ENCODE measurements around the gene NELFB. TPM values are rescaled to one million over a fixed set of nuclear protein-coding genes. Genes with fewer than 3 reads are reported as not detected.

NELFB gene
- total RNA-seq (2021) (72.6 and 78.1 TPM in 2 replicates), Bru-seq, nascent RNA (percentile 61 among the genes with signal in this experiment), BruChase-seq, experiment 1, labeled RNA remaining after a 2-hour chase (percentile 71 among the genes with signal in this experiment), BruChase-seq, experiment 2, labeled RNA remaining after a 6-hour chase (percentile 85 among the genes with signal in this experiment)
- long read RNA-seq, transcript NELFB-201 (13 exons, 2,698 nt): major isoform, 32 of 47 reads
- long read RNA-seq, partial matches to known transcripts: 7 of 47 reads
- long read RNA-seq, other reads (novel, unspliced or antisense): 8 of 47 reads

DNA sequence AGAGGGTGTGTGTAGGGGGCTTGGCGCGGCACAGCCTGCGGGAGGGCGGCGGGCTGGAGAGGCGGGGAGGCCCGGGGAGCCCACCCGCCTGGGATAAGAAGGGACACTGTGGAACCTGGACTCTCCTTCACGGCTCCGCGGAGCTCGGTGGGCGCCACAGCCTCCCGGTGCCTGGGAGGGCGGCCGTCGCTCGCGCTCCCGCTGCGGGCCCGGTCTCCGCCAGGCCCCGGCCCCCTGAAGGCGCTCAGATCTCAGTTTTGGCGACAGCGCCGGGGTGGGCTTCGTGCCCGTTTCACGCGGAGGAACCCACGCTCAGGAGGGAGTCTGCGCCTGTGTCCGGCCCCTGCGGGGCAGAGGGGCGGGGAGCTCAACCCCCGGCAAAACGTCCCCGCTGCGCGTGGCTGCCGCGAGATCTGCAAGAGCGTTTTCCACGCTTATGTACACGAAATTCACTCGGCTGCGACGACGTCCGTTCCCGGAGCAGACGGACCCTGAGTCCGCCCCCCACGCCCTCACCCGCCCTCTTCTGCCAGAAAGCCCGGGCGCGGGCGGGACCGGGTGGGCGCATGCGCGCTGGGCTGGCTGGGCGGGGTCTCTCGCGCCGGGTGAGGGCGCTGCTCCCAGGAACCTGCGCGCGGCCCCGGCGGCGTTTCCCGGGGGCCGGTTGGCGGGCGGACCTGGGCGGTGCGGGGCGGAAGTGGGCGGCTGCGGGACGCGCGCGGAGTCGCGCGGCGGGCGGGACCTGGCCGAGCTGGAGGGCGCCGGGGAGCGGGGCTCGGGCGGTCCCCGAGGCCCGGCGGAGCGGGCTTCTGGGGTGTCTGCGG, at the start of gene NELFB:
Gene NELFB (plus strand): TSS at position 704 of the 824 bp plus-strand sequence.
- no peaks in the 10 kb centered on the region for H3K9me3 ChIP-seq (ENCODE audit: low read depth, low read length, poor library complexity, severe bottlenecking)
- BruUV-seq (replicated peaks): no TSS peak
- H3K36me3 ChIP-seq (ENCODE audit: insufficient read depth, low read length, poor library complexity, severe bottlenecking): peaks cover 16% of the 10 kb centered on the region
- H3K4me3 ChIP-seq (ENCODE audit: low read depth, low read length, poor library complexity, severe bottlenecking): peak within 1 kb of the TSS; percentile 88
- intact Hi-C loops (cut with micrococcal nuclease; ENCODE audit: unreplicated experiment): no loop called here
- DNase-seq (ENCODE audit: low spot score): peak; percentile 93
- H3K27me3 ChIP-seq (replicated peaks; ENCODE audit: insufficient read depth, low read depth, low read length, poor library complexity): no peaks in the 10 kb centered on the region
- peak within 1 kb of the TSS; percentile 88 for H3K27ac ChIP-seq (ENCODE audit: low read depth, low read length, poor library complexity, severe bottlenecking)
- H3K4me1 ChIP-seq (ENCODE audit: insufficient read depth, low read length, poor library complexity, severe bottlenecking): peaks cover 15% of the 10 kb centered on the region
- TF ChIP-seq, protein P1, sequence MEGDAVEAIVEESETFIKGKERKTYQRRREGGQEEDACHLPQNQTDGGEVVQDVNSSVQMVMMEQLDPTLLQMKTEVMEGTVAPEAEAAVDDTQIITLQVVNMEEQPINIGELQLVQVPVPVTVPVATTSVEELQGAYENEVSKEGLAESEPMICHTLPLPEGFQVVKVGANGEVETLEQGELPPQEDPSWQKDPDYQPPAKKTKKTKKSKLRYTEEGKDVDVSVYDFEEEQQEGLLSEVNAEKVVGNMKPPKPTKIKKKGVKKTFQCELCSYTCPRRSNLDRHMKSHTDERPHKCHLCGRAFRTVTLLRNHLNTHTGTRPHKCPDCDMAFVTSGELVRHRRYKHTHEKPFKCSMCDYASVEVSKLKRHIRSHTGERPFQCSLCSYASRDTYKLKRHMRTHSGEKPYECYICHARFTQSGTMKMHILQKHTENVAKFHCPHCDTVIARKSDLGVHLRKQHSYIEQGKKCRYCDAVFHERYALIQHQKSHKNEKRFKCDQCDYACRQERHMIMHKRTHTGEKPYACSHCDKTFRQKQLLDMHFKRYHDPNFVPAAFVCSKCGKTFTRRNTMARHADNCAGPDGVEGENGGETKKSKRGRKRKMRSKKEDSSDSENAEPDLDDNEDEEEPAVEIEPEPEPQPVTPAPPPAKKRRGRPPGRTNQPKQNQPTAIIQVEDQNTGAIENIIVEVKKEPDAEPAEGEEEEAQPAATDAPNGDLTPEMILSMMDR (conservative IDR thresholded peaks at IDR 0.05; ENCODE audit: low read depth, low read length): no peak
- no peak for TF ChIP-seq EZH2 (IDR thresholded peaks at IDR 0.05; ENCODE audit: borderline replicate concordance, low read depth, low read length, poor library complexity, severe bottlenecking)
- POLR2A ChIA-PET (ENCODE audit: low non-redundant PET): interaction anchor here (1.1 kb wide), 1 partner anchor 14 kb away, joined by 3 read pairs; the partner anchor contains the start of gene TUBB4B
- CTCF ChIA-PET: interaction anchor here (0.6 to 2.3 kb wide), 2 partner anchors 18 to 168 kb away, joined by 3 to 11 read pairs; partner anchors contain the start of genes EXD3 and NOXA1

DNA sequence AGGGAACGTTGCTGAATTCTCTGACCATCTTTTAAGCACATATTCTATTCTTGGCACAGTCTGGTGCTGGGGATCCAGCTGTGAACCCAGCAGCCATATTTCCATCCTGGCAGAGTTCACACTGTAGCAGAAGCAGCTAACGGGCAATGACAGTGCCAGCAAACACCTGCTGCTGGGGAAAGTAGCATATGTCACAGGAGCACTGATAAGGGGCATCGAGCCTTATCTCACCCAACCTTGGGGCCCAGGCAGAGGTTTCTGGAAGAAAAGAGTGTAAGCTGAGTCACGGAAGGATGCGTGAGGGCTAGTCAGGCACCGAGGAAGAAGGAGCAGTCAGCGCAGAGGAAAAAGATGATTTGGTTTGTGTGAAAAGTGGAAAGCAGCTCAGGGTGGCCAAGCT, 48.5 kb upstream of the NELFB start:
- DNase-seq (ENCODE audit: low spot score): no peak
- Histone ChIP-seq H3K36me3 (ENCODE audit: insufficient read depth, low read length, poor library complexity, severe bottlenecking) (peaks cover 6% of the 10 kb centered on the region), H3K9me3 (ENCODE audit: low read depth, low read length, poor library complexity, severe bottlenecking) (no peaks in the 10 kb centered on the region), H3K4me3 (ENCODE audit: low read depth, low read length, poor library complexity, severe bottlenecking) (peak overlapping the region; percentile 97), H3K27me3 (replicated peaks; ENCODE audit: insufficient read depth, low read depth, low read length, poor library complexity) (no peaks in the 10 kb centered on the region), H3K27ac (ENCODE audit: low read depth, low read length, poor library complexity, severe bottlenecking) (no peak overlapping the region), H3K4me1 (ENCODE audit: insufficient read depth, low read length, poor library complexity, severe bottlenecking) (peaks cover 25% of the 10 kb centered on the region)
- no TSS peak for BruUV-seq (replicated peaks)
- no peak for TF ChIP-seq EZH2 (IDR thresholded peaks at IDR 0.05; ENCODE audit: borderline replicate concordance, low read depth, low read length, poor library complexity, severe bottlenecking)
- TF ChIP-seq, protein P1 (conservative IDR thresholded peaks at IDR 0.05; ENCODE audit: low read depth, low read length): no peak
- ChIA-PET POLR2A (ENCODE audit: low non-redundant PET) (no interaction called here), CTCF (no interaction called here)
- intact Hi-C loops (cut with micrococcal nuclease; ENCODE audit: unreplicated experiment): no loop called here

DNA sequence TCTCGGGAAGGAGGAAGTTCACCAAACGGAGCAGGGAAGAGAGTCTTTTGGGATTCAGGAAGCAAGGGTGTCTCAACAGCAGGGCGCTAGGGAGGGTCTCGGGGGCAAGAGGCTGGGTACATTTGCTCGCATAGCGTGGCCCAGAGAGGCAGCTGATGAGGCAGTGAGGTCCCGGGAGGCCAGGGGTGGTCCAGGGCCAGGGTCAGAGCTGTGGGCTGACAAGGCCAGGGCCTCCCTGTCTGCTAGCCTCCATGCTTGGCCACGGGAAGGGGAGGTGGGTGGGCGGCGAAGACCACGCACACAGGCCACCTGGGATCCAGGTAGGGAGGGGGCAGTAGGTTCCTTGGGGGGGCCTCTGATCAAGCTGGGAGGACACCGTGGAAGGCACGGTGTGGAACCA, 43.6 kb upstream of the NELFB start:
- intact Hi-C loops (cut with micrococcal nuclease; ENCODE audit: unreplicated experiment): no loop called here
- Histone ChIP-seq H3K4me1 (ENCODE audit: insufficient read depth, low read length, poor library complexity, severe bottlenecking) (peaks cover 5% of the 10 kb centered on the region), H3K36me3 (ENCODE audit: insufficient read depth, low read length, poor library complexity, severe bottlenecking) (peaks cover 5% of the 10 kb centered on the region), H3K9me3 (ENCODE audit: low read depth, low read length, poor library complexity, severe bottlenecking) (no peaks in the 10 kb centered on the region), H3K4me3 (ENCODE audit: low read depth, low read length, poor library complexity, severe bottlenecking) (no peak overlapping the region), H3K27me3 (replicated peaks; ENCODE audit: insufficient read depth, low read depth, low read length, poor library complexity) (no peaks in the 10 kb centered on the region), H3K27ac (ENCODE audit: low read depth, low read length, poor library complexity, severe bottlenecking) (peak overlapping the region; percentile 10)
- CTCF ChIA-PET: no interaction called here
- DNase-seq (ENCODE audit: low spot score): no peak
- no TSS peak for BruUV-seq (replicated peaks)
- TF ChIP-seq, protein P1 (conservative IDR thresholded peaks at IDR 0.05; ENCODE audit: low read depth, low read length): no peak
- TF ChIP-seq EZH2 (IDR thresholded peaks at IDR 0.05; ENCODE audit: borderline replicate concordance, low read depth, low read length, poor library complexity, severe bottlenecking): no peak
- POLR2A ChIA-PET (ENCODE audit: low non-redundant PET): no interaction called here
